Activated T-helper 17 cell treated with anti-CD3 and anti-CD28 coated beads, Interleukin-2, amount 50 U/mL, for 72 hours (primary cell): ENCODE data around the gene PGBD1. TPM values are rescaled to one million over a fixed set of nuclear protein-coding genes. Genes with fewer than 3 reads are reported as not detected.
"Not testable (repeated sequence)": the region's sequence is repeated elsewhere in the genome, so short reads cannot be mapped to it uniquely, and the experiment has no call there.

Experiments used
- ATAC-seq: fragments of 150-1000 bp; cut with Tn5 transposase; replicated peaks from 2 replicates; pipeline ENCODE4 v1.10.0; 2021; ENCODE audit warnings: mild to moderate bottlenecking, moderate library complexity
- H3K27ac Mint-ChIP-seq: one replicate; pipeline ENCODE4 v1.8.0; 2022; ENCODE audit warnings: mixed read lengths
- H3K27me3 Mint-ChIP-seq: one replicate; pipeline ENCODE4 v1.8.0; 2022; ENCODE audit warnings: mixed read lengths
- H3K36me3 Mint-ChIP-seq: one replicate; pipeline ENCODE4 v1.8.0; 2022; ENCODE audit warnings: low read depth, mild to moderate bottlenecking, mixed read lengths
- H3K4me1 Mint-ChIP-seq: one replicate; pipeline ENCODE4 v1.8.0; 2022; ENCODE audit warnings: mixed read lengths
- H3K4me3 Mint-ChIP-seq: one replicate; pipeline ENCODE4 v1.8.0; 2022; ENCODE audit warnings: mild to moderate bottlenecking, mixed read lengths
- H3K9me3 Mint-ChIP-seq: one replicate; pipeline ENCODE4 v1.8.0; 2022; ENCODE audit warnings: mixed read lengths
- total RNA-seq, 2 donors: library from RNA; stranded (reverse); gene quantifications; one replicate each; pipeline ENCODE4 v1.2.3, GENCODE V29; 2022

The PGBD1 gene
- total RNA-seq, 2 donors from 2014 or later = 0.64 to 0.76 TPM

DNA sequence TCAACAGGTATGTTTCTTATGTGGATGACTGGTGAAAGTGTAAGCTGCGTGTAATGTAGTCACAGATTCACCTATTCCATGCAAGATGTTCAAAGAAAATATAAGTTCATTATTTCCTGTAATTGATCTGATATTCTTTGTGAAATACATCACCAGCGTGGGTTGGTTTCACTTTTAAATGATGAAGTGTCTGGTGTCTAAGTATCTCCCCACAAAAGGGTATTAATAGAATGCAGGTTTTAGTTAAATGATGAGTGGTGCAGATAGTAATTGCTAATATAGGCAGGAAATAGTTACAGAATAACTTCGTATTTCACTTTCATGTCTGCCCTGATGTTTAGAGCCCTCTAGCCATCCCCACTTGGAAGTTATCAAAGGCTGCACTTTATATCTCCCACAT lies 22.2 kb downstream of the PGBD1 start:
- Mint-ChIP-seq H3K27me3 (peaks cover 4% of the 10 kb centered on the region), H3K36me3 (no peaks in the 10 kb centered on the region), H3K9me3 (peaks cover 5% of the 10 kb centered on the region), H3K27ac (peak overlapping the region; percentile 58), H3K4me3 (peak overlapping the region; percentile 37), H3K4me1 (peaks cover 14% of the 10 kb centered on the region)
- ATAC-seq = peak; percentile 82

DNA sequence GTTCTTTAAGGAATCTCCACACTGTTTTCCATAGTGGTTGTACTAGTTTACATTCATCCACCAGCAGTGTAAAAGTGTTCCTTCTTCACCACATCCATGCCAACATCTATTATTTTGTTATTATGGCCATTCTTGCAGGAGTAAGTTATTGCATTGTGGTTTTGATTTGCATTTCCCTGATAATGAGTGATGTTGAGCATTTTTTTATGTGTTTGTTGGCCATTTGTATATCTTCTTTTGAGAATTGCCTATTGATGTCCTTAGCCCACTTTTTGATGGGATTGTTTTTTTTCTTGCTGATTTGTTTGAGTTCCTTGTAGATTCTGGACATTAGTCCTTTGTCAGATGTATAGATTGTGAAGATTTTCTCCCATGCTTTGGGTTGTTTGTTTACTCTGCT lies 25.0 kb downstream of the PGBD1 start:
- not testable (repeated sequence) for H3K4me3 Mint-ChIP-seq, H3K27ac Mint-ChIP-seq, H3K36me3 Mint-ChIP-seq, H3K9me3 Mint-ChIP-seq, ATAC-seq
- H3K4me1 Mint-ChIP-seq = peaks cover 14% of the 10 kb centered on the region
- H3K27me3 Mint-ChIP-seq = peaks cover 22% of the 10 kb centered on the region

DNA sequence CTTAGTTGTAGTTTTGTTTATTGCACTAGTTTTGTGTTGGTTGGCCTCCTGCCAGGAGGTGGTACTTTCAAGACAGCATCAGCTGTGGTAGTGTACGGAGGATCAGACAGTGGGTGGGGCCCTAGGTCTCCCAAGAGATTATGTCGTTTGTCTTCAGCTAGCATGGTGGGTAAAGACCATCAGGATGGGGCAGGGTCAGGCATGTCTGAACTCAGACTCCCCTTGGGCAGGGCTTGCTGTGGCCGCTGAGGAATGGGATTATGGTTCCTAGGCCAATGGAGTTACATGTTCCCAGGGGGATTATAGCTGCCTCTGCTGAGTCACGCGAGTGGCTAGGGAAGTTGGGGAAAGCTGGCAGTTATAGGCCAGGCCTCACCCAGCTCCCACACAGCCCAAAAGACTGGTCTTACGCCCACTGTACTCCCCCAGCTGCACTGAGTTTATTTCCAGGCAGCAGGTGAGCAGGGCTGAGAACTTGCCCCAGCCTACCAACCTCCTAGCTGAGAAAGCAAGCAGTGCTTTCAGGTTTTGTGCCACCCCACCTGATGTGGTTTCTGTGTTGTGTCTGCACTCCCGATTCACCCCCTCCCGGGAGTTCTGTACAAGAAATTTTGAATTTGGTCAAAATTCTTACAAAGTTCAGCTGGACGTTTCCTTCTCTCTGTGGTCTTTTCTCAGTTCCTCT lies 29.9 kb downstream of the PGBD1 start:
- Mint-ChIP-seq H3K27ac (no peak overlapping the region), H3K4me3 (no peak overlapping the region), H3K36me3 (no peaks in the 10 kb centered on the region), H3K4me1 (no peaks in the 10 kb centered on the region), H3K9me3 (peaks cover 4% of the 10 kb centered on the region), H3K27me3 (peaks cover 36% of the 10 kb centered on the region)
- no peak for ATAC-seq

DNA sequence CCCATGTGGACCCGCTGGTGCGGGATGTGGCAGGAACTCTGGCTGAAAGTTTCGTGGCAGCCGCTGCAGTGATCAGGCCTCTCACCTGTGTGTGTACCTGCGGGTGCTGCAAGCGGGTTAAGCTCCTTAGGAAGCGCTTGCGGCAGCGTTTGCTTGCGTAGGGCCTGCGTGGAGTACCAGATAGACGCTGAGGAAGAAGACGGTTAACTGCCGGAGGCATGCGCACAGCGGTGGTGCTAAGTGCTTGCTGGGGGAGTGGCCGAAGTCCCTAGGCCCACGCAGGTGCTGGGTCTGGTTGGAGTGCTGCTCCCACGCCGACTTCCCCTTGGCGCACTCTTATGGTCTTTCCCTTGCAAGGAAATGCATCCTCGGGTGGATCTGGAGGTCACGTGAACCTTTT lies 31.6 kb downstream of the PGBD1 start:
- no peak overlapping the region for H3K27ac Mint-ChIP-seq
- peaks cover 37% of the 10 kb centered on the region for H3K27me3 Mint-ChIP-seq
- no peaks in the 10 kb centered on the region for H3K36me3 Mint-ChIP-seq
- no peaks in the 10 kb centered on the region for H3K9me3 Mint-ChIP-seq
- no peak overlapping the region for H3K4me3 Mint-ChIP-seq
- no peak for ATAC-seq
- no peaks in the 10 kb centered on the region for H3K4me1 Mint-ChIP-seq

DNA sequence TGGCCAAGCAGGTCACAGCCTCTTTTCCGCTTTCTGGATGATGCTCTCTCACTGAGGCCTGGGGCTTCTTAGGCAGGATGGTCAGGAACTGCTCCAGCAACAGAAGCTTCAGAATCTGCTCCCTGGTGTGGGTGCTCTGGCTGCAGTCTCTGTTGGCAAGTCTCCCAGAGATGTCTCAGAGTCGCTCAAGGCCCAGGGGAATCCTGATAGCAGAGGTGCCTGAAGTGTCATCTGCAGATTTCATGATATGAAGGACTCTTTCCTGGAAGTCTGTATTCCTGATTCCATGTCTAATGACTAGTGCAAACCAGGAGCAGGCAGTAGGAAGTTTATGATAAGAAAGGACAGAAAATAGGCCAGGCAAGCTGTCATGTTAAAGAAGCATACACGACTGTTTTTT lies 34.3 kb downstream of the PGBD1 start:
- H3K9me3 Mint-ChIP-seq = no peaks in the 10 kb centered on the region
- H3K4me1 Mint-ChIP-seq = no peaks in the 10 kb centered on the region
- no peak overlapping the region for H3K27ac Mint-ChIP-seq
- no peaks in the 10 kb centered on the region for H3K36me3 Mint-ChIP-seq
- H3K4me3 Mint-ChIP-seq = no peak overlapping the region
- no peak for ATAC-seq
- H3K27me3 Mint-ChIP-seq = peaks cover 25% of the 10 kb centered on the region

DNA sequence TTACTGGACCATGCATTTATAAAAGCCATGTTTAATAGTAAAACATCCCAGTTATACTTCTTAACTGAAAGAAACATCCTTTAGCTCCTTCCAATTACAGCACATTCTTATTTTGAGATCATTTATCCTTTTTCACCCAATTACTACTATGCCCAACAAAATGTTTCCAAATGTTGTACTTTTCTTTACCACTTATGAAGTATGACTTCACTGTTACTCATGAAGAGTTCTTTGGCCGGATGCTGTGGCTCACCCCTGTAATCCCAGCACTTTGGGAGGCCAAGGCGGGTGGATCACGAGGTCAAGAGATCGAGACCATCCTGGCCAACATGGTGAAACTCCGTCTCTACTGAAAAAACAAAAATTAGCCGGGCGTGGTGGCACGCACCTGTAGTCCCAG lies 36.5 kb downstream of the PGBD1 start:
- not testable (repeated sequence) for H3K4me1 Mint-ChIP-seq, H3K27ac Mint-ChIP-seq, H3K9me3 Mint-ChIP-seq, ATAC-seq, H3K4me3 Mint-ChIP-seq, H3K36me3 Mint-ChIP-seq
- H3K27me3 Mint-ChIP-seq = peaks cover 13% of the 10 kb centered on the region

DNA sequence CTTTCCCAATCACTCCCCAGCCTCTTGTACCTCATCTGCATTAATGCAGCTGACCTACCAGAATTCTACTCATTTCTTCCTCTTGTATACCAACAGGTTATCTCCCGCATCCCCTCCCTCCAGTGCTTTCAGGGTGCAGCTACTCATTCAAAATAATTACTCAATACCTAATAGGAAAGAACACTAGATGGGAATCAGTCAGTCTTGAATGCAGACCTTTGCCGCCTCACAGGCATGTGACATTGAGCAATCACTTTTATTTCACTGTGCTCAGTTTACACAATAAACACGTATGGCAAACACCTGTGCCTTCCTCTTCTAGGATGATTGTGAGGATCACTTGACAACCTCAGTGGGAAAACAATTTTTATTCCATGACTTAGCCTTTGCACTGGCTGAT lies 41.3 kb downstream of the PGBD1 start:
- H3K4me3 Mint-ChIP-seq = no peak overlapping the region
- H3K4me1 Mint-ChIP-seq = no peaks in the 10 kb centered on the region
- H3K27me3 Mint-ChIP-seq = peaks cover 10% of the 10 kb centered on the region
- peaks cover 12% of the 10 kb centered on the region for H3K9me3 Mint-ChIP-seq
- H3K36me3 Mint-ChIP-seq = no peaks in the 10 kb centered on the region
- ATAC-seq = no peak
- no peak overlapping the region for H3K27ac Mint-ChIP-seq

DNA sequence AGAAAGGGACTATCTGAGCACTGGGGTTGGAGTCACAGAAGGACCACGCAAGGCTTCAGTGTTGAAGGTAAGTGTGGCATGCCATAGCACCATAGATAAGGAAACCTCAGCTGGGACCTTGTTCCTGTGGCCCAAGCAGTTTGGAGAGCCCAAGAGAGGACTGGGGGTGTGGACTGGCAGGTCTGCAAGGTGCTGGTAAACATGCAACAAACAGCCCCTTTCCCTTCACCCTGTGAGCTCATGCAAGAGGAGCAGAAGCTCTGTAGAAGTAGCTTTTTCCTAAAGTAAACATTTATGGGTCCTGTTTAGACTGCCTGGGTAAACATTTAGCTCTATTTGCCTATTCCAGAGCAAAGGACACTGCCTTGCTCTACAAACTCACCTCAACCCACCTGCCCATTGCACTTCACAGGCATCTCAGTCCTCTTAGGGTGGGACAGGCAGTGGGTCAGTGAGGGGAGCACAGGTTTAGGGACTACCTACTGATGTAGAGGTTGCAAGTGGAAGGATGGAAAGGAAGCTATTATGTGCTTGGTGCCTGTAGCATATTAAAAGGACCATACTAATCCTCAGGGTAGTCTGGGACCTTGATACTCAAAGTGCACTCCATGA lies 42.5 kb downstream of the PGBD1 start:
- Mint-ChIP-seq H3K4me3 (no peak overlapping the region), H3K4me1 (no peaks in the 10 kb centered on the region), H3K9me3 (peaks cover 14% of the 10 kb centered on the region), H3K27me3 (peaks cover 10% of the 10 kb centered on the region), H3K36me3 (no peaks in the 10 kb centered on the region), H3K27ac (no peak overlapping the region)
- no peak for ATAC-seq

DNA sequence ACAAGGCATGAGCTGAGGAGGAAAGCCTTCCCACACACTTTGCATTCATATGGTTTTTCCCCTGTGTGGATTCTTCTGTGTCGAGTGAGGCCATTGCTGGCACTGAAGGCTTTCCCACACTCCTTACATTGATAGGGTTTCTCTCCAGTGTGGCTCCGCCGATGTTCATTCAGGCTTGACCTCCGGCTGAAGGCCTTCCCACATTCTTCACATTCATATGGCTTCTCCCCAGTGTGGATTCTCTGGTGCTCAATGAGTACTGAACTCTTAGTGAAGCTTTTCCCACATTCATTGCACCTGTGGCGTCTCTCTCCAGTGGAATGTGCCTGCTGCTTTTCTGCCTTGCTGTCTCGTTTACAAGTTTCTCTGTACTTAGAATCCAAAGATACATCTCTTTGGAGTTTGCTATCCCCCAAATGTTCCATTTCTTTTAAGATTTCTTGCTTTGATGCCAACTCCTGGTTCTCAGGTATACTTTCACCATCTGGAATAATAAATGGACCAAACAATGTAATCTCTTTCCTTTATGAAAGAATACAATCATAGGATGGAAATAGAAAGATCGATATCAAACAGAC lies 45.1 kb downstream of the PGBD1 start:
- peaks cover 14% of the 10 kb centered on the region for H3K9me3 Mint-ChIP-seq
- H3K27me3 Mint-ChIP-seq = peaks cover 10% of the 10 kb centered on the region
- no peak overlapping the region for H3K27ac Mint-ChIP-seq
- no peaks in the 10 kb centered on the region for H3K4me1 Mint-ChIP-seq
- H3K4me3 Mint-ChIP-seq = no peak overlapping the region
- no peak for ATAC-seq
- H3K36me3 Mint-ChIP-seq = no peaks in the 10 kb centered on the region

DNA sequence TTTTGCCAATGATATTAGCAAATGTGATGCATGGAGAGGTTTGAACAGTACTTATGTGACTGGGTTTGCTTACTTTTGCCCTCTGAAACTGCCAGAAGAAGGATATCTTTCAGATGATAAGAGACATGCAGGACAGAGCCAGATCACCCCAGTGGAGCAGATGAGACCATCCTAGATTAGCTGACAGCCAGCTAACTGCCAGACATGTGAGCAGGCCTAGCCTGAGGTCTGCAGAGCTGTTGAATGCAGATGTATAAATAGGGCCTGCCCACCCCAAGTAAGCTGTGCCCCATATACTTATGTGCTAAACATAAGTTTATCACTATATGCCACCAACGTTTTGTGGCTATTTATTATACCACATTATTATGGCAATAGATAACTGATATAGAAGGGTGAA lies 48.7 kb downstream of the PGBD1 start:
- Mint-ChIP-seq H3K4me3 (no peak overlapping the region), H3K36me3 (no peaks in the 10 kb centered on the region), H3K4me1 (peaks cover 4% of the 10 kb centered on the region), H3K9me3 (peaks cover 14% of the 10 kb centered on the region), H3K27ac (no peak overlapping the region), H3K27me3 (no peaks in the 10 kb centered on the region)
- ATAC-seq = no peak

DNA sequence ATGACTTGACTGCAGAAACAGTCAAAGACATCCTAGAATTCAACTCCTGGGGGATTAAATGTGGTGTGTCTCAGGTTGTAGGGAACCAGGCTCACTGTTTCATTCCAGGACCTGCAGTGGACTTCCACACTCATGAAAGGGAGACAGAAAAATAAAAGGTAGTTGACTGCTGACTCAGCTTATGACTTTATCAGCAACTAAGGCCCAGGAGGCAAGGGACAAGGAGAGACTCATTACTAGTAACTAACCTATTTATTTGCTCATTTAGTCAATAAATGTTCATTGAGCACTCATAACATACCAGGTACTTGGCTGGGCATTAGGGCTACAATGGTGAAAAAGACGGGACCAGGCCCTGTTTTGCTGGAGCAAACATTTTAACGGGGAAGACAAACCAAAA lies 51.7 kb downstream of the PGBD1 start:
- Mint-ChIP-seq H3K9me3 (no peaks in the 10 kb centered on the region), H3K4me1 (peaks cover 4% of the 10 kb centered on the region), H3K27me3 (no peaks in the 10 kb centered on the region), H3K4me3 (no peak overlapping the region), H3K36me3 (no peaks in the 10 kb centered on the region), H3K27ac (no peak overlapping the region)
- ATAC-seq = no peak

DNA sequence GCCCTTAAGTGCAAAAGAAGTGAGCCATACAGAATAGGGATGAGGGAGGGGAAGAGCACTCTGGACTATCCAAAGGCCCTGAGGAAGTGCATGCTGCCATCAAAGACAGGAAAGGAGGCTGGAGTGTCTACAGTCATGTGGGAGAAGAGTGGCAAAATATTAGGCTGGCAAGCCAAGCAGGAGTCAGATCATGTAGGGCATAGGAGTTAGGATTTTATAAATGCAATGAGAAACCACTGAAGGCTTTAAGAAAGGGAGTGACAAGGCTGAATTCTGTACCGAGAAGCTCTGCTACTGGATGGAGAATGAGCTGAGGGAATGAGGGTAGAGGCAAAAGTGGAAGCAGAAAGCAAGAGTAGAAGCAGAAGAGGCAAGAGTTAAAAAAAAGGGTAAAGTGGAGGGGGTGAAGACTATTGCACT lies 52.2 kb downstream of the PGBD1 start:
- peaks cover 4% of the 10 kb centered on the region for H3K4me1 Mint-ChIP-seq
- H3K36me3 Mint-ChIP-seq = no peaks in the 10 kb centered on the region
- no peak for ATAC-seq
- H3K27ac Mint-ChIP-seq = no peak overlapping the region
- H3K27me3 Mint-ChIP-seq = no peaks in the 10 kb centered on the region
- no peaks in the 10 kb centered on the region for H3K9me3 Mint-ChIP-seq
- H3K4me3 Mint-ChIP-seq = no peak overlapping the region

DNA sequence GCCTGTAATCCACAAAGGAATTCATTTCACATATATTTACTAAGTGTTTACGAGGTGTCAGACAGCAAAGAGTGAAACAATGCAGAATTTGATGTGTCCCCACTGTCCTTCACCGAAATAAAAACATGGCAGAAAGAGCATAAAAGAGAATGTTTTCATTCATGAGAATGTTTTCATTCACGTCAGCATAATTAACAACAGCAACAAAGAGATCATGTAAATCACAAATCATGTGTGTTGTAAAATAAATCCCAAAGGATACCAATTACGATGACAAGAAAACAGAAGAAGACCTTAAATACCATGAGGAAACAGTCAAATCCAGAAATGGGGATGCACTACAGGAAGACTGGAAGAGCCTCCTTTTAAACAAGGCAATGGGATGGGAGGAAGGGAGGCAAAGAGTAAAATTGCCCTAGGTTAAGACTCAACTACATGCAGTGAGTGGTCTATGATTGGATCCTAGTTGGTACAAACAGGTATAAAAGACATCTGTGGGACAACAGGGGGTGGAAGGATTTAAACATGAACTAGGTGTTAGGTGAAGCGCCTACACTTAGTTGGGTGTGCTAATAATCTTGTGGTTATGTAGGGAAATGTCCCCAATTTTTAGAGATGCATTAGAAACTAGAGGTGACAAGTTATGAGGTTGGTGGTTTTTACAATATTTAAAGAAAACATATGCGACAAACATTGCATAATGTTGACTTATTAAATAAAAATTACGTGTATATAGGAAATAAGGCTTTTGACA lies 53.1 kb downstream of the PGBD1 start:
- H3K27ac Mint-ChIP-seq = no peak overlapping the region
- no peaks in the 10 kb centered on the region for H3K36me3 Mint-ChIP-seq
- no peak for ATAC-seq
- no peaks in the 10 kb centered on the region for H3K27me3 Mint-ChIP-seq
- peaks cover 4% of the 10 kb centered on the region for H3K4me1 Mint-ChIP-seq
- no peak overlapping the region for H3K4me3 Mint-ChIP-seq
- no peaks in the 10 kb centered on the region for H3K9me3 Mint-ChIP-seq

DNA sequence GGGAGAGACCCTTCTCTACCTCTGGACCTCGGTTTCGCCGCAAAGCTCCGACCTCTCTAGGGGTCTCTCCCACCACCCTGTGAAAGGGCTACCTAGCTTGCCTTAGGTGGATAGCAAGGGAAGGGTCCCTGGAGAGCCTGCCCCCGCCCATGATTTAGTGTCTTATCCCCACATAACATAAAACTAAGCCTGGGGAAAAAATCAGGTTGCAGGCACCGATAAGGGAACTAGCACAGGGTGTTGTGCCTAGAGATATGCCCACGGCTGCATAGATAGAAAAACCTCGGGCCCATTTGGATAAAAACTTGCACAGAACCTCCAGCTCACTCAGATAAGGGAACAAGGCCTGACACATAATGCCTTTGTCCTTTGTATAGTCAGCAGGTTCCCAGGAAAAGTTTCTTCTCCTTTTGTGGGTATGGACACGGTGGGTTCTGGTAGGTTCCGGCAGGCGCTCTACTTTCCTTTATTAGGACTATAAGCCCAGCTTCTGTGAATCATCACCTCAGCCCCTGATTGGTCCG lies 53.7 kb downstream of the PGBD1 start:
- no peak overlapping the region for H3K4me3 Mint-ChIP-seq
- no peaks in the 10 kb centered on the region for H3K36me3 Mint-ChIP-seq
- H3K27me3 Mint-ChIP-seq = no peaks in the 10 kb centered on the region
- peaks cover under 1% of the 10 kb centered on the region for H3K9me3 Mint-ChIP-seq
- H3K27ac Mint-ChIP-seq = no peak overlapping the region
- peaks cover 4% of the 10 kb centered on the region for H3K4me1 Mint-ChIP-seq
- no peak for ATAC-seq
